IMR-90 (cell line): ENCODE results near the gene PDLIM5. TPM values are rescaled to one million over a fixed set of nuclear protein-coding genes. Genes with fewer than 3 reads are reported as not detected.

Experiments
- ATAC-seq: fragments of 200-7000 bp; cut with Tn5 transposase; 2 replicates; pipeline ENCODE4 v1.9.1; 2020; ENCODE audit warnings: low read depth, mild to moderate bottlenecking, moderate library complexity
- BruUV-seq: library from RNA; stranded (reverse); fragments of 400-500 nt; replicated peaks from 2 replicates; lab custom pipeline; 2021; lab: Mats Ljungman, UMichigan
- CTCF ChIA-PET: fragments of 300-600 bp; formaldehyde crosslinking; extraction: SDS; loops from one replicate; lab custom pipeline; 2021; ENCODE audit warnings: antibody characterized with exemption; lab: Yijun Ruan, JAX
- POLR2A ChIA-PET: fragments of 300-600 bp; sonication (Branson Sonifier 250); formaldehyde crosslinking; loops from one replicate; lab custom pipeline; 2022; ENCODE audit warnings: antibody characterized with exemption; ENCODE audit not compliant: unreplicated experiment; lab: Charles Lee
- DNase-seq: peaks from one replicate; pipeline ENCODE4 v3.0.0; 2013
- H2AFZ ChIP-seq: replicated peaks from 2 replicates; pipeline ENCODE3; 2013; ENCODE audit warnings: low read length, mild to moderate bottlenecking; ENCODE audit not compliant: poor library complexity
- H2AK5ac ChIP-seq: 2 replicates; pipeline ENCODE4 v1.6.1; 2013; ENCODE audit warnings: low read depth, low read length, inconsistent platforms
- H2AK9ac ChIP-seq: replicated peaks from 2 replicates; pipeline ENCODE3; 2013; ENCODE audit warnings: mild to moderate bottlenecking, low read depth, low read length, moderate library complexity; ENCODE audit not compliant: poor library complexity
- H2BK120ac ChIP-seq: 2 replicates; pipeline ENCODE4 v1.6.1; 2013; ENCODE audit warnings: low read depth, low read length, inconsistent platforms
- H2BK15ac ChIP-seq: 3 replicates; pipeline ENCODE4 v1.6.1; 2013; ENCODE audit warnings: low read depth, low read length, inconsistent platforms
- H2BK20ac ChIP-seq: 2 replicates; pipeline ENCODE4 v1.6.1; 2013; ENCODE audit warnings: low read depth, mild to moderate bottlenecking, inconsistent platforms, low read length, moderate library complexity
- H2BK5ac ChIP-seq: 2 replicates; pipeline ENCODE4 v1.6.1; 2013; ENCODE audit warnings: mild to moderate bottlenecking, low read depth, low read length, inconsistent platforms; ENCODE audit not compliant: poor library complexity, severe bottlenecking
- H3K14ac ChIP-seq: replicated peaks from 2 replicates; pipeline ENCODE4 v1.6.1; 2013; ENCODE audit warnings: low read depth, low read length, inconsistent platforms
- H3K18ac ChIP-seq: 2 replicates; pipeline ENCODE4 v1.6.1; 2013; ENCODE audit warnings: low read depth, low read length, control low read depth
- H3K23ac ChIP-seq: 2 replicates; pipeline ENCODE4 v1.6.1; 2013; ENCODE audit warnings: low read depth, low read length, inconsistent platforms
- H3K27ac ChIP-seq: 2 replicates; pipeline ENCODE4 v1.5.1; 2013; ENCODE audit warnings: mild to moderate bottlenecking, control low read depth, low read length; ENCODE audit not compliant: insufficient read depth
- H3K27me3 ChIP-seq: 2 replicates; pipeline ENCODE4 v1.6.1; 2013; ENCODE audit warnings: low read length; ENCODE audit not compliant: control insufficient read depth, insufficient read depth
- H3K36me3 ChIP-seq: 2 replicates; pipeline ENCODE4 v1.6.1; 2013; ENCODE audit warnings: low read length, mixed read lengths; ENCODE audit not compliant: control insufficient read depth, insufficient read depth
- H3K4ac ChIP-seq: 2 replicates; pipeline ENCODE4 v1.6.1; 2013; ENCODE audit warnings: low read depth, low read length, inconsistent platforms
- H3K4me1 ChIP-seq: 2 replicates; pipeline ENCODE4 v1.6.1; 2013; ENCODE audit warnings: low read length, mixed read lengths; ENCODE audit not compliant: control insufficient read depth, insufficient read depth
- H3K4me2 ChIP-seq: 2 replicates; pipeline ENCODE4 v1.6.1; 2013; ENCODE audit warnings: low read depth, mild to moderate bottlenecking, control low read depth, low read length, moderate library complexity
- H3K4me3 ChIP-seq: 2 replicates; pipeline ENCODE4 v1.5.1; 2013; ENCODE audit warnings: low read depth, mild to moderate bottlenecking, control low read depth, low read length, moderate library complexity; ENCODE audit not compliant: insufficient read depth
- H3K56ac ChIP-seq: 2 replicates; pipeline ENCODE4 v1.6.1; 2013; ENCODE audit warnings: low read length, inconsistent platforms; ENCODE audit not compliant: insufficient read depth; ENCODE audit errors: extremely low read depth
- H3K79me1 ChIP-seq, 2 experiments: 2 replicates each; pipeline ENCODE4 v1.6.1; 2013; ENCODE audit warnings: low read length in 2 of 2, inconsistent platforms in 1 of 2, low read depth in 1 of 2
- H3K9ac ChIP-seq: 2 replicates; pipeline ENCODE4 v1.6.1; 2013; ENCODE audit warnings: low read depth, low read length, control low read depth
- H3K9me1 ChIP-seq: 2 replicates; pipeline ENCODE4 v1.6.1; 2013; ENCODE audit warnings: low read length, inconsistent platforms; ENCODE audit not compliant: insufficient read depth
- H3K9me3 ChIP-seq: 2 replicates; pipeline ENCODE4 v1.6.1; 2013; ENCODE audit warnings: low read length; ENCODE audit not compliant: control insufficient read depth, insufficient read depth
- H4K20me1 ChIP-seq: 2 replicates; pipeline ENCODE4 v1.6.1; 2013; ENCODE audit warnings: low read length, inconsistent platforms; ENCODE audit not compliant: insufficient read depth
- H4K5ac ChIP-seq: 2 replicates; pipeline ENCODE4 v1.6.1; 2013; ENCODE audit warnings: mild to moderate bottlenecking, low read depth, low read length, control low read depth
- H4K8ac ChIP-seq, 2 experiments: 2 replicates each; pipeline ENCODE4 v1.6.1; 2013; ENCODE audit warnings: low read depth in 2 of 2, low read length in 2 of 2, control low read depth in 1 of 2, inconsistent platforms in 1 of 2
- H4K91ac ChIP-seq: 2 replicates; pipeline ENCODE4 v1.6.1; 2013; ENCODE audit warnings: low read depth, low read length, inconsistent platforms; ENCODE audit not compliant: insufficient read depth
- BHLHE40 ChIP-seq: fragments of 150-350 bp; IDR thresholded peaks from 2 replicates; pipeline ENCODE4 v1.6.1; 2016; ENCODE audit warnings: mild to moderate bottlenecking, low read depth, low read length
- CEBPB ChIP-seq: IDR thresholded peaks from 2 replicates; pipeline ENCODE4 v1.6.1; 2012; ENCODE audit warnings: low read depth, low read length, improper control_type of control experiment
- CHD1 ChIP-seq: IDR thresholded peaks from 2 replicates; pipeline ENCODE4 v1.6.1; 2012; ENCODE audit warnings: low read depth, low read length, improper control_type of control experiment
- FOS ChIP-seq: fragments of 150-350 bp; IDR thresholded peaks from 2 replicates; pipeline ENCODE4 v1.6.1; 2016; ENCODE audit warnings: low read depth, low read length
- MAFK ChIP-seq: IDR thresholded peaks from 2 replicates; pipeline ENCODE4 v1.6.1; 2012; ENCODE audit warnings: low read depth, low read length, improper control_type of control experiment
- MAZ ChIP-seq: IDR thresholded peaks from 2 replicates; pipeline ENCODE4 v1.6.1; 2012; ENCODE audit warnings: low read depth, mild to moderate bottlenecking, low read length, improper control_type of control experiment, moderate library complexity, borderline replicate concordance
- MXI1 ChIP-seq: IDR thresholded peaks from 2 replicates; pipeline ENCODE4 v1.6.1; 2012; ENCODE audit warnings: low read depth, mild to moderate bottlenecking, low read length, moderate library complexity, borderline replicate concordance
- NFE2L2 ChIP-seq: fragments of 150-350 bp; IDR thresholded peaks from 2 replicates; pipeline ENCODE4 v1.6.1; 2016; ENCODE audit warnings: low read depth, mild to moderate bottlenecking, low read length
- RCOR1 ChIP-seq: IDR thresholded peaks from 2 replicates; pipeline ENCODE4 v1.6.1; 2012; ENCODE audit warnings: mild to moderate bottlenecking, low read length, improper control_type of control experiment; ENCODE audit not compliant: insufficient replicate concordance
- RFX5 ChIP-seq: IDR thresholded peaks from 2 replicates; pipeline ENCODE4 v1.8.0; 2012; ENCODE audit warnings: low read depth, mild to moderate bottlenecking, low read length, moderate library complexity
- SMC3 ChIP-seq: fragments of 150-350 bp; IDR thresholded peaks from 2 replicates; pipeline ENCODE4 v1.6.1; 2016; ENCODE audit warnings: low read depth, mild to moderate bottlenecking, antibody characterized with exemption, low read length, moderate library complexity
- WGBS, 2 experiments: methylation state at CpG; one replicate each; pipeline versions ENCODE4 v1.1.5 to v1.1.7; 2013; ENCODE audit warnings: missing lambda C conversion rate in 2 of 2; ENCODE audit not compliant: insufficient read length in 1 of 2; ENCODE audit errors: extremely low coverage in 2 of 2; 5-methylcytosine and 5-hydroxymethylcytosine counted together
- dilution Hi-C: fragments of 300-500 bp; cut with HindIII; formaldehyde crosslinking; loops from one replicate; pipeline ENCODE4 v1.14.3; 2018; ENCODE audit warnings: low sequenced_read_pairs; ENCODE audit not compliant: unreplicated experiment
- in situ Hi-C: fragments of 300-500 bp; cut with MboI; formaldehyde crosslinking; loops from 3 replicates; pipeline ENCODE4 v1.14.3; 2019; ENCODE audit warnings: low sequenced_read_pairs, inconsistent platforms, mixed read lengths
- intact Hi-C: fragments of 100-400 bp; cut with micrococcal nuclease; formaldehyde crosslinking; loops from 2 replicates; pipeline ENCODE4 v1.10.0; 2022
- polyA plus RNA-seq, 3 experiments: library from polyadenylated mRNA; depleted of rRNA; stranded (reverse); fragments of >200 nt; gene quantifications; 2 replicates each; pipeline ENCODE4 v1.2.3, GENCODE V29; 2012; ENCODE audit warnings: low replicate concordance in 1 of 3
- total RNA-seq: library from RNA; depleted of rRNA; stranded (reverse); fragments of >200 nt; gene quantifications from 2 replicates; pipeline ENCODE4 v1.2.3, GENCODE V29; 2012
- TF ChIP-seq, protein P1 (sequence below): fragments of 150-350 bp; IDR thresholded peaks from 2 replicates; pipeline ENCODE4 v1.6.1; 2016; ENCODE audit warnings: low read depth, mild to moderate bottlenecking, low read length, moderate library complexity, borderline replicate concordance
- TF ChIP-seq, protein P2 (sequence below): conservative IDR thresholded peaks from 2 replicates; pipeline ENCODE4 v1.5.1; 2012; ENCODE audit warnings: mild to moderate bottlenecking, low read depth, low read length, improper control_type of control experiment

Gene PDLIM5
- total and polyA plus RNA-seq, 2 of the 4 experiments (the other 2 are of a cell fraction) = 96.5 to 188 TPM

DNA sequence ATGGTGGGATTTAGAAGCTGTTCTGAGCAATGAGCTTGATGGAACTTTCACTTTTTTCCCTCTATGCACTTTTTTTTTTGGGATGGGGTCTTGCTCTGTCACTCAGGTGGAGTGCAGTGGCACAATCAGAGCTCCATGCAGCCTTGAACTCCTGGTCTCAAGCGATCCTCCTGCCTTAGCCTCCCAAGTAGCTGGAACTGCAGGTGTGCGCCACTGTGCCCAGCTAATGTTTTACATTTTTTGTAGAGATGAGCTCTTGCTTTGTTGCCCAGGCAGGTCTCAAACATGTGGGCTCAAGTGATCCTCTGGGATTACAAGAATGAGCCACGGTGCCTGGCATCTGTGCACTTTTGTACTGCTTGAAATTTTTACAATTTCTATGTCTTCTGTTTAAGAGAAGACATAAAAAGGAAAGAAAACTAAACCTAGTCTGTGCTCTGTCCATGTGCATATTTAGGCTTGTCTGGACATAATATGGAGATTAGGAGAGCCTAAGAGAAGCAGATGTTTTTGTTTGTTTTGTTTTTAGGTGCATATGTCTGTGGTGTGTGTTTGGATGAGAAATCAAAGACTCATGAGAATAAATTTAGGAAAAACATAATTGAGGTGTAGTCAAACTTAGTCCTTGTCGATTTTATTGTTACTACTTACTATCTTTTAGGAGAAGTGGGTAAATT lies 16.5 kb downstream of the PDLIM5 start:
- ChIA-PET POLR2A (no interaction called here), CTCF (interaction anchor here (0.6 to 1.0 kb wide), 2 partner anchors 15 to 661 kb away, joined by 4 to 5 read pairs; no protein-coding TSS in a partner anchor)
- WGBS, 2 experiments = 88% methylated on average over 2 of the region's 4 CpGs; no CpG with 5 or more reads in 1 of the 2 experiments
- peaks cover 9% of the 10 kb centered on the region for H3K9me1 ChIP-seq
- H4K91ac ChIP-seq = no peak overlapping the region
- no peak overlapping the region for H2AFZ ChIP-seq
- no peak overlapping the region for H3K27ac ChIP-seq
- TF ChIP-seq SMC3 = no peak
- TF ChIP-seq RCOR1 = no peak
- TF ChIP-seq, protein P1, sequence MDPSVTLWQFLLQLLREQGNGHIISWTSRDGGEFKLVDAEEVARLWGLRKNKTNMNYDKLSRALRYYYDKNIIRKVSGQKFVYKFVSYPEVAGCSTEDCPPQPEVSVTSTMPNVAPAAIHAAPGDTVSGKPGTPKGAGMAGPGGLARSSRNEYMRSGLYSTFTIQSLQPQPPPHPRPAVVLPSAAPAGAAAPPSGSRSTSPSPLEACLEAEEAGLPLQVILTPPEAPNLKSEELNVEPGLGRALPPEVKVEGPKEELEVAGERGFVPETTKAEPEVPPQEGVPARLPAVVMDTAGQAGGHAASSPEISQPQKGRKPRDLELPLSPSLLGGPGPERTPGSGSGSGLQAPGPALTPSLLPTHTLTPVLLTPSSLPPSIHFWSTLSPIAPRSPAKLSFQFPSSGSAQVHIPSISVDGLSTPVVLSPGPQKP = no peak
- TF ChIP-seq MAFK = no peak
- TF ChIP-seq CEBPB = no peak
- TF ChIP-seq, protein P2, sequence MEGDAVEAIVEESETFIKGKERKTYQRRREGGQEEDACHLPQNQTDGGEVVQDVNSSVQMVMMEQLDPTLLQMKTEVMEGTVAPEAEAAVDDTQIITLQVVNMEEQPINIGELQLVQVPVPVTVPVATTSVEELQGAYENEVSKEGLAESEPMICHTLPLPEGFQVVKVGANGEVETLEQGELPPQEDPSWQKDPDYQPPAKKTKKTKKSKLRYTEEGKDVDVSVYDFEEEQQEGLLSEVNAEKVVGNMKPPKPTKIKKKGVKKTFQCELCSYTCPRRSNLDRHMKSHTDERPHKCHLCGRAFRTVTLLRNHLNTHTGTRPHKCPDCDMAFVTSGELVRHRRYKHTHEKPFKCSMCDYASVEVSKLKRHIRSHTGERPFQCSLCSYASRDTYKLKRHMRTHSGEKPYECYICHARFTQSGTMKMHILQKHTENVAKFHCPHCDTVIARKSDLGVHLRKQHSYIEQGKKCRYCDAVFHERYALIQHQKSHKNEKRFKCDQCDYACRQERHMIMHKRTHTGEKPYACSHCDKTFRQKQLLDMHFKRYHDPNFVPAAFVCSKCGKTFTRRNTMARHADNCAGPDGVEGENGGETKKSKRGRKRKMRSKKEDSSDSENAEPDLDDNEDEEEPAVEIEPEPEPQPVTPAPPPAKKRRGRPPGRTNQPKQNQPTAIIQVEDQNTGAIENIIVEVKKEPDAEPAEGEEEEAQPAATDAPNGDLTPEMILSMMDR = no peak
- TF ChIP-seq RFX5 = no peak
- TF ChIP-seq BHLHE40 = no peak
- TF ChIP-seq FOS = no peak
- no peak for TF ChIP-seq CHD1
- no peak for TF ChIP-seq MAZ
- no peak for TF ChIP-seq MXI1
- no peak for TF ChIP-seq NFE2L2
- no peak overlapping the region for H3K14ac ChIP-seq
- H4K5ac ChIP-seq = no peak overlapping the region
- H3K23ac ChIP-seq = no peak overlapping the region
- H3K4me1 ChIP-seq = peaks cover 10% of the 10 kb centered on the region
- no peaks in the 10 kb centered on the region; the same call in 1 of the 2 replicates for H3K36me3 ChIP-seq
- H3K4me2 ChIP-seq = peak overlapping the region; percentile 10
- H3K9ac ChIP-seq = no peak overlapping the region
- H3K4me3 ChIP-seq = no peak overlapping the region
- BruUV-seq = no TSS peak
- no peaks in the 10 kb centered on the region for H3K27me3 ChIP-seq
- H2AK5ac ChIP-seq = no peak overlapping the region
- H3K9me3 ChIP-seq = no peaks in the 10 kb centered on the region
- H2BK5ac ChIP-seq = peak overlapping the region; percentile 10
- H3K56ac ChIP-seq = no peak overlapping the region
- dilution Hi-C loops (no loop called here), intact Hi-C loops (no loop called here), in situ Hi-C loops (no loop called here)
- ATAC-seq (no peak), DNase-seq (no peak)
- no peak overlapping the region for H2BK15ac ChIP-seq
- H4K20me1 ChIP-seq = peaks cover 34% of the 10 kb centered on the region
- no peak overlapping the region for H2BK120ac ChIP-seq
- H2AK9ac ChIP-seq = no peak overlapping the region
- no peak overlapping the region for H2BK20ac ChIP-seq
- peaks cover 15 to 61% of the 10 kb centered on the region in 2 experiments for H3K79me1 ChIP-seq
- H3K4ac ChIP-seq = no peak overlapping the region
- peak overlapping the region; percentile 1; the same call in 1 of the 2 replicates for H3K18ac ChIP-seq
- H4K8ac ChIP-seq = no peak overlapping the region
